A549 (cell line): Measurements from ENCODE around the gene SURF6. TPM values are rescaled to one million over a fixed set of nuclear protein-coding genes. Genes with fewer than 3 reads are reported as not detected.
"Not testable (repeated sequence)": the region's sequence is repeated elsewhere in the genome, so short reads cannot be mapped to it uniquely, and the experiment has no call there.

Experiments
- ATAC-seq, 2 experiments: fragments of 200-7000 bp in 1 of 2; fragments of >200 bp in 1 of 2; cut with Nextera tagmentation in 1 of 2; cut with Tn5 transposase in 1 of 2; 3 replicates each; pipeline versions ENCODE4 v1.8.0 to v1.9.1; 2018 to 2020; ENCODE audit warnings: mild to moderate bottlenecking in 1 of 2, moderate library complexity in 1 of 2
- CTCF ChIA-PET: fragments of 300-600 bp; sonication (Branson Sonifier 250); formaldehyde crosslinking; extraction: SDS; loops from one replicate; lab custom pipeline; 2021; ENCODE audit warnings: antibody characterized with exemption, inconsistent platforms; lab: Yijun Ruan, JAX
- POLR2A ChIA-PET: fragments of 350-600 bp; formaldehyde crosslinking; extraction: SDS; loops from one replicate; lab custom pipeline; 2021; ENCODE audit warnings: antibody characterized with exemption, inconsistent platforms; lab: Yijun Ruan, JAX
- DNase-seq, 2 experiments: peaks; one replicate each; pipeline versions ENCODE4 v3.0.0 to v3.0.0-alpha.2; 2011 to 2016; ENCODE audit warnings: low read depth in 1 of 2, low spot score in 1 of 2
- FAIRE-seq: peaks from 2 replicates; lab custom pipeline; 2011; peaks lifted over from hg19 to GRCh38; lab: Jason Lieb, UNC
- H3K27ac ChIP-seq, 2 experiments: fragments of >200 bp; sonication (Bioruptor Twin); formaldehyde crosslinking; 3 replicates each; pipeline ENCODE4 v1.5.1; 2016 to 2017
- H3K4me1 ChIP-seq: fragments of >200 bp; sonication (Bioruptor Twin); formaldehyde crosslinking; 3 replicates; pipeline ENCODE4 v1.6.1; 2016
- H3K4me2 ChIP-seq: fragments of >200 bp; sonication (Bioruptor Twin); formaldehyde crosslinking; 3 replicates; pipeline ENCODE4 v1.6.1; 2016
- H3K4me3 ChIP-seq: fragments of >200 bp; sonication (Bioruptor Twin); formaldehyde crosslinking; 3 replicates; pipeline ENCODE4 v1.5.1; 2016
- H3K9me3 ChIP-seq: fragments of >200 bp; sonication (Bioruptor Twin); formaldehyde crosslinking; 3 replicates; pipeline ENCODE4 v1.6.1; 2016
- BHLHE40 ChIP-seq: IDR thresholded peaks from 2 replicates; pipeline ENCODE4 v1.6.1; 2012; ENCODE audit warnings: low read depth, low read length, inconsistent platforms
- CBX8 ChIP-seq: fragments of 200-600 bp; sonication (generic); IDR thresholded peaks from 2 replicates; pipeline ENCODE4 v1.6.1; 2016
- CHD2 ChIP-seq: fragments of 150-350 bp; IDR thresholded peaks from 2 replicates; pipeline ENCODE4 v1.6.1; 2014; ENCODE audit warnings: low read length; ENCODE audit not compliant: partially characterized antibody
- EHMT2 ChIP-seq: fragments of 200-600 bp; sonication (generic); IDR thresholded peaks from 2 replicates; pipeline ENCODE4 v1.6.1; 2016; ENCODE audit warnings: antibody characterized with exemption, low read depth, mild to moderate bottlenecking, moderate library complexity
- ESRRA ChIP-seq: fragments of 150-350 bp; IDR thresholded peaks from 2 replicates; pipeline ENCODE4 v1.6.1; 2014; ENCODE audit warnings: mild to moderate bottlenecking, low read length, borderline replicate concordance
- FOSL2 ChIP-seq, 2 experiments: fragments of 450-650 bp in 1 of 2; fragments of >200 bp in 1 of 2; sonication (Bioruptor Twin) in 1 of 2; formaldehyde crosslinking; IDR thresholded peaks; 2 replicates each; pipeline versions ENCODE4 v1.5.0 to v1.6.1; 2016 to 2020; ENCODE audit warnings: mild to moderate bottlenecking in 1 of 2, moderate library complexity in 1 of 2
- GATA3 ChIP-seq: IDR thresholded peaks from 2 replicates; pipeline ENCODE4 v1.6.1; 2012; ENCODE audit warnings: borderline replicate concordance
- HDAC2 ChIP-seq: fragments of 200-600 bp; sonication (generic); IDR thresholded peaks from 2 replicates; pipeline ENCODE4 v1.6.1; 2016
- HEYL ChIP-seq: fragments of 250-450 bp; sonication (Bioruptor Pico); IDR thresholded peaks from 2 replicates; pipeline ENCODE4 v1.8.0; 2021; ENCODE audit warnings: mild to moderate bottlenecking, moderate library complexity
- HOXA7 ChIP-seq: fragments of 250-450 bp; sonication (Bioruptor Pico); IDR thresholded peaks from 2 replicates; pipeline ENCODE4 v1.5.0; 2020; ENCODE audit warnings: mild to moderate bottlenecking, moderate library complexity
- HOXB5 ChIP-seq: fragments of 250-450 bp; sonication (Bioruptor Pico); IDR thresholded peaks from 2 replicates; pipeline ENCODE4 v1.5.0; 2020; ENCODE audit warnings: mild to moderate bottlenecking, moderate library complexity
- MAZ ChIP-seq: fragments of 150-350 bp; IDR thresholded peaks from 2 replicates; pipeline ENCODE4 v1.6.1; 2014; ENCODE audit warnings: antibody characterized with exemption, low read depth, low read length, borderline replicate concordance
- MYC ChIP-seq: IDR thresholded peaks from 2 replicates; pipeline ENCODE4 v1.6.1; 2012; ENCODE audit warnings: mild to moderate bottlenecking, inconsistent platforms, low read length, improper control_type of control experiment, borderline replicate concordance
- NR3C1 ChIP-seq: fragments of >200 bp; sonication (Bioruptor Twin); formaldehyde crosslinking; IDR thresholded peaks from 3 replicates; pipeline ENCODE4 v1.6.1; 2017
- PHF8 ChIP-seq: fragments of 200-600 bp; sonication (generic); IDR thresholded peaks from 2 replicates; pipeline ENCODE4 v1.6.1; 2016; ENCODE audit warnings: low read depth, mild to moderate bottlenecking, antibody characterized with exemption, moderate library complexity, borderline replicate concordance
- POLR2AphosphoS2 ChIP-seq: conservative IDR thresholded peaks from 2 replicates; pipeline ENCODE4 v1.6.1; 2012; ENCODE audit warnings: low read length, improper control_type of control experiment, inconsistent platforms
- RAD21 ChIP-seq, 2 experiments: fragments of >200 bp in 1 of 2; sonication (Bioruptor Twin) in 1 of 2; formaldehyde crosslinking in 1 of 2; IDR thresholded peaks in 1 of 2; conservative IDR thresholded peaks in 1 of 2; 2 replicates in 1 of 2; 3 replicates in 1 of 2; pipeline ENCODE4 v1.6.1; 2012 to 2018; ENCODE audit warnings: inconsistent platforms in 1 of 2
- RARB ChIP-seq: fragments of 250-450 bp; sonication (Bioruptor Pico); IDR thresholded peaks from 2 replicates; pipeline ENCODE4 v1.8.0; 2021; ENCODE audit warnings: mild to moderate bottlenecking, moderate library complexity
- RCOR1 ChIP-seq: fragments of 150-350 bp; IDR thresholded peaks from 2 replicates; pipeline ENCODE4 v1.6.1; 2014; ENCODE audit warnings: antibody characterized with exemption, low read length, low read depth
- SMC3 ChIP-seq: fragments of >200 bp; sonication (Bioruptor Twin); formaldehyde crosslinking; IDR thresholded peaks from 3 replicates; pipeline ENCODE4 v1.6.1; 2018; ENCODE audit warnings: inconsistent platforms
- TFCP2L1 ChIP-seq: fragments of 250-450 bp; sonication (Bioruptor Pico); IDR thresholded peaks from 2 replicates; pipeline ENCODE4 v1.5.0; 2021; ENCODE audit warnings: mild to moderate bottlenecking
- TP53 ChIP-seq: fragments of 250-450 bp; sonication (Bioruptor Pico); IDR thresholded peaks from 2 replicates; pipeline ENCODE4 v1.5.0; 2021; ENCODE audit warnings: mild to moderate bottlenecking, moderate library complexity
- ZNF302 ChIP-seq: fragments of 250-450 bp; sonication (Bioruptor Pico); IDR thresholded peaks from 2 replicates; pipeline ENCODE4 v1.9.0; 2021; ENCODE audit warnings: inconsistent platforms, mild to moderate bottlenecking, moderate library complexity
- WGBS: methylation state at CpG from one replicate; pipeline ENCODE4 v1.1.6; 2017; ENCODE audit errors: missing lambda C conversion rate; 5-methylcytosine and 5-hydroxymethylcytosine counted together
- polyA plus RNA-seq, 4 experiments: library from polyadenylated mRNA; depleted of rRNA in 3 of 4; stranded (reverse); fragments of >200 nt; fragmentation: RNase III in 1 of 4; extraction: RNeasy Plus Mini Kit Qiagen cat#74134 plus additional on column Dnase treatment in 1 of 4; gene quantifications; 2 replicates in 3 of 4; 3 replicates in 1 of 4; pipeline ENCODE4 v1.2.3, GENCODE V29; 2011 to 2017
- TF ChIP-seq, protein P1 (sequence below): fragments of 150-350 bp; IDR thresholded peaks from 2 replicates; pipeline ENCODE4 v1.6.1; 2014; ENCODE audit warnings: low read depth, mild to moderate bottlenecking, low read length
- TF ChIP-seq, protein P2 (sequence below): fragments of >200 bp; sonication (Bioruptor Twin); formaldehyde crosslinking; IDR thresholded peaks from 2 replicates; pipeline ENCODE4 v1.6.1; 2016
- TF ChIP-seq, protein P3 (sequence below): fragments of 250-450 bp; sonication (Bioruptor Pico); IDR thresholded peaks from 2 replicates; pipeline ENCODE4 v1.5.0; 2021; ENCODE audit warnings: mild to moderate bottlenecking, moderate library complexity, borderline replicate concordance

The SURF6 gene
- polyA plus RNA-seq, 2 of the 4 experiments (the other 2 are of a cell fraction), result 10.5 to 25.1 TPM

DNA sequence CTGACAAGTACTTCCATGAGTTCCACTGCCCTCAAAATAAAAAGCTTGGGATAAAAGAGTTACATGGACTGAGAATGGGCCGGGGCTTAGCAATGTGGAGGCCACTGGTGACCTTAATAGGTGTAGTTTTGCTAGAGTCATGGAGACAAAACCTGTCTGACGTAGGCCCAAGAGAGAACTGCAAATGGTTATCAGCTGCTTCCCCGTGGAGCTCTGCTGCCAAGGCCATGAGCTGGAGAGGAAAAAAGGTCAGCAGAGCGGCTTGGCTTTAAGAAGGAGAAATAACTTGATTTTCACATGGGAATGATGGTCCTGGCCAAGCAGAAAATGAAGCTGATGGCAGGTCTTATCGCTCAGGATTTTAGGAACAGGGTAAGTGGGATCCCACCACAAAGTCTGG lies 3.7 kb upstream of the SURF6 start (continued):
- TF ChIP-seq NR3C1, result no peak
- TF ChIP-seq, all 56 proteins: peak for 0

DNA sequence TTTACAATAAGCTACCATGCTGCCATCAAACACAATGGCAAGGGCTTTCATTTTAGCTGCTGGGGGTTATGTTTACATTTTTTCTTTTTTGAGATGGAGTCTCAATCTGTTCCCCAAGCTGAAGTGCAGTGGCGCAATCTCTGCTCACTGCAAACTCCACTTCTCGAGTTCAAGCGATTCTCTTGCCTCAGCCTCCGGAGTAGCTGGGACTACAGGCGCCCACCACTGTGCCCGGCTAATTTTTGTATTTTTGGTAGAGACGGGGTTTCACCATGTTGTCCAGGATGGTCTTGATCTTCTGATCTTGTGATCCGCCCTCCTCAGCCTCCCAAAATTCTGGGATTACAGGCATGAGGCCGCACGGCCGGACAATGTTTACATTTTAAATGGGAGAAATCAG lies 1.1 kb downstream of the SURF6 start:
- ChIA-PET POLR2A (interaction anchor here (0.6 to 1.4 kb wide), 2 partner anchors 13 to 724 kb away, joined by 3 to 5 read pairs; partner anchors contain the start of genes MED22 and RPL7A), CTCF (interaction anchor here (0.7 to 2.4 kb wide), 6 partner anchors 96 to 408 kb away, joined by 3 to 13 read pairs (median 4); no protein-coding TSS in a partner anchor)
- H3K4me2 ChIP-seq, result peak overlapping the region; percentile 85
- peak overlapping the region; percentile 91 to 97; a peak in 4 of 6 replicates for H3K27ac ChIP-seq
- peaks cover 16% of the 10 kb centered on the region for H3K4me1 ChIP-seq
- H3K4me3 ChIP-seq, result peak overlapping the region; percentile 83
- not testable (repeated sequence) for FAIRE-seq, H3K9me3 ChIP-seq, ATAC-seq, DNase-seq
- 74% methylated on average over 11 of the region's 11 CpGs for WGBS

DNA sequence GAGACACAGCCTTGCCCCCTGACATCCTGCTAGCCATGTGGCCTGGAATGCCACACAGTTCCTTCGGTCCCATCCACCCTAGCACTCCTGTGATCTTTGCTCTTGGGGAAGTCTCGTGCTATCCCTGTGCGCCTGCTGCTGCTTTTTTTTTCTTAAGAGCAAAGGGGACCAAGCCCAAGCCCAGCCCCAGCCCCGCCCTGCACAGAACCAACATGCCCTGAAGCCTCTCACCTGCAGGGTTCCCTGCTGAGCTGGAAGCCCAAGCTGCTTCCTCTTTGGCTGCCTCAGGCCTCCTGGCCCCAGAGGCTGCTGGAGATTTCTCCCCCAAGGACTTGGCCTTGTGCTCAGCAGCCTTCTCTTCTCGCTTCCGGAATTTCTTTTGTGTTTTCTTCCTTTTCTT lies 1.8 kb downstream of the SURF6 start:
- CTCF ChIA-PET, result interaction anchor here (0.6 to 2.4 kb wide), 5 partner anchors 95 to 231 kb away, joined by 3 to 13 read pairs (median 3); no protein-coding TSS in a partner anchor
- Histone ChIP-seq H3K9me3 (no peaks in the 10 kb centered on the region), H3K4me2 (peak overlapping the region; percentile 85), H3K4me3 (no peak overlapping the region), H3K27ac (no peak overlapping the region), H3K4me1 (peaks cover 16% of the 10 kb centered on the region)
- no peak for TF ChIP-seq ZNF302 (CRISPR knock-in tag)
- no peak for TF ChIP-seq RARB
- TF ChIP-seq PHF8, result no peak
- TF ChIP-seq HOXA7 (CRISPR knock-in tag), result no peak
- no peak for TF ChIP-seq ESRRA
- TF ChIP-seq HOXB5 (CRISPR knock-in tag), result no peak
- TF ChIP-seq MYC, result no peak
- TF ChIP-seq BHLHE40, result no peak
- TF ChIP-seq EHMT2, result no peak
- no peak for TF ChIP-seq TP53 (CRISPR knock-in tag)
- TF ChIP-seq SMC3, result no peak
- TF ChIP-seq HDAC2, result no peak
- no peak for TF ChIP-seq GATA3
- no peak for TF ChIP-seq HEYL (CRISPR knock-in tag)
- TF ChIP-seq POLR2AphosphoS2, result no peak
- no peak for TF ChIP-seq CBX8
- TF ChIP-seq RAD21 (conservative IDR thresholded peaks at IDR 0.05 in 1 of 2, IDR thresholded peaks at IDR 0.05 in 1 of 2), result no peak
- TF ChIP-seq FOSL2 (IDR thresholded peaks at IDR 0.05), result no peak
- no peak for TF ChIP-seq FOSL2 (CRISPR knock-in tag; IDR thresholded peaks at IDR 0.05)
- FAIRE-seq, result no peak
- POLR2A ChIA-PET, result no interaction called here
- ATAC-seq, result no peak
- DNase-seq, result no peak
- 96% methylated on average over 6 of the region's 6 CpGs for WGBS

DNA sequence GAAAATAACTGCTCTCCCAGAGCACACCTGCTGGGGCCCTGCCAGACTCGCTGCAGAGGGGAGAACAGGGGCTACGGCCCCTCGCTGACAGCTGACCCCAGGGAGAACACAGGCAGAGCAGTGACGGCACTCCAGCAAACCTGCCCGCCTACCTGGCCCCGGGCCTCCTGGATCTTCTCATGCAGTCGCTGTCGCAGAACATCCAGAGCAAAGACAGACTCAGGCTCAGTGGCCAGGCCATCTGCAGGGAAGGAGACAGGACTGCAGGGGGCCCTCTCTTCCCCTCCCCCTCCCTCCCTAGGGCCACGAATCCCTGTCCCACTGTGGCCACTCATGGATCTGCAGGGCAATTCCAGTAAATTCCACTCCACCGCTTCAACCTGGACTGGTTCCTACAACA lies 2.4 kb downstream of the SURF6 start:
- FAIRE-seq (no peak), DNase-seq (no peak), ATAC-seq (no peak)
- Histone ChIP-seq H3K4me1 (peaks cover 16% of the 10 kb centered on the region), H3K9me3 (no peaks in the 10 kb centered on the region), H3K27ac (no peak overlapping the region), H3K4me3 (no peak overlapping the region), H3K4me2 (no peak overlapping the region)
- ChIA-PET CTCF (interaction anchor here (0.6 to 6.5 kb wide), 5 partner anchors 9 to 154 kb away, joined by 3 to 82 read pairs (median 7); no protein-coding TSS in a partner anchor), POLR2A (no interaction called here)
- WGBS, result 98% methylated on average over 8 of the region's 10 CpGs
- no peak for TF ChIP-seq EHMT2
- TF ChIP-seq HDAC2, result no peak
- TF ChIP-seq ESRRA, result no peak
- no peak for TF ChIP-seq POLR2AphosphoS2
- TF ChIP-seq FOSL2 (IDR thresholded peaks at IDR 0.05), result no peak
- no peak for TF ChIP-seq FOSL2 (CRISPR knock-in tag; IDR thresholded peaks at IDR 0.05)
- TF ChIP-seq MAZ, result no peak
- TF ChIP-seq, protein P1, sequence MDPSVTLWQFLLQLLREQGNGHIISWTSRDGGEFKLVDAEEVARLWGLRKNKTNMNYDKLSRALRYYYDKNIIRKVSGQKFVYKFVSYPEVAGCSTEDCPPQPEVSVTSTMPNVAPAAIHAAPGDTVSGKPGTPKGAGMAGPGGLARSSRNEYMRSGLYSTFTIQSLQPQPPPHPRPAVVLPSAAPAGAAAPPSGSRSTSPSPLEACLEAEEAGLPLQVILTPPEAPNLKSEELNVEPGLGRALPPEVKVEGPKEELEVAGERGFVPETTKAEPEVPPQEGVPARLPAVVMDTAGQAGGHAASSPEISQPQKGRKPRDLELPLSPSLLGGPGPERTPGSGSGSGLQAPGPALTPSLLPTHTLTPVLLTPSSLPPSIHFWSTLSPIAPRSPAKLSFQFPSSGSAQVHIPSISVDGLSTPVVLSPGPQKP, result no peak
- no peak for TF ChIP-seq SMC3
- no peak for TF ChIP-seq CHD2
- TF ChIP-seq RCOR1, result no peak
- TF ChIP-seq, protein P2, sequence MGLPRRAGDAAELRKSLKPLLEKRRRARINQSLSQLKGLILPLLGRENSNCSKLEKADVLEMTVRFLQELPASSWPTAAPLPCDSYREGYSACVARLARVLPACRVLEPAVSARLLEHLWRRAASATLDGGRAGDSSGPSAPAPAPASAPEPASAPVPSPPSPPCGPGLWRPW, result no peak
- TF ChIP-seq TFCP2L1, result no peak
- TF ChIP-seq, protein P3, sequence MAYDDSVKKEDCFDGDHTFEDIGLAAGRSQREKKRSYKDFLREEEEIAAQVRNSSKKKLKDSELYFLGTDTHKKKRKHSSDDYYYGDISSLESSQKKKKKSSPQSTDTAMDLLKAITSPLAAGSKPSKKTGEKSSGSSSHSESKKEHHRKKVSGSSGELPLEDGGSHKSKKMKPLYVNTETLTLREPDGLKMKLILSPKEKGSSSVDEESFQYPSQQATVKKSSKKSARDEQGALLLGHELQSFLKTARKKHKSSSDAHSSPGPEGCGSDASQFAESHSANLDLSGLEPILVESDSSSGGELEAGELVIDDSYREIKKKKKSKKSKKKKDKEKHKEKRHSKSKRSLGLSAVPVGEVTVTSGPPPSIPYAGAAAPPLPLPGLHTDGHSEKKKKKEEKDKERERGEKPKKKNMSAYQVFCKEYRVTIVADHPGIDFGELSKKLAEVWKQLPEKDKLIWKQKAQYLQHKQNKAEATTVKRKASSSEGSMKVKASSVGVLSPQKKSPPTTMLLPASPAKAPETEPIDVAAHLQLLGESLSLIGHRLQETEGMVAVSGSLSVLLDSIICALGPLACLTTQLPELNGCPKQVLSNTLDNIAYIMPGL, result no peak
